ENCODE measurements around the gene TMEM8B. TPM values are rescaled to one million over a fixed set of nuclear protein-coding genes. Genes with fewer than 3 reads are reported as not detected.
"Not testable (repeated sequence)": the region's sequence is repeated elsewhere in the genome, so short reads cannot be mapped to it uniquely, and the experiment has no call there.

TMEM8B gene
- total RNA-seq, 2 donors from 2014 or later: 15.1 to 17.6 TPM

DNA sequence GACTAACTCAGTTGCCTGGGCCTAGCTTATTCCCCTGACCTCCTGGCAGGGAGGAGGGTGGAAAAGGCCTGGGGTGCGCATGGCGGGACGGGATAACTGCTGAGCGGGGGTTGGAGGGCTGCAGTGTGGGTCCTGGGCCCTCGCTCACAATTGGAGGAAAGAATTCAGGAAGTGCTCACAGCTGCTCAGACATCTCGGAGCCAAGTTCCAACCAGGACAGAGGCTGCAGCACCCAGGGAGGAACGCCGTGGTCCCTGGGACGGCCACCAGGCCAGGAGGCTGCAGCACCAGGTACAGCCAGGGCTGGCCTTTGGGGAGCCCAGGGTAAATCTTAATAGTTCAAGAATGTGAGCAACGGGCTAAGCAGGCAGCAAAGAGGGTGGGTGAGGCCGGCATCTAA lies 80.2 kb downstream of the TMEM8B start, which contains the start of gene SPAAR:
Gene SPAAR (plus strand): TSS at position 217 of the 400 bp plus-strand sequence. CDS start 974 bp downstream, outside the sequence.
- TF ChIP-seq, protein P1, sequence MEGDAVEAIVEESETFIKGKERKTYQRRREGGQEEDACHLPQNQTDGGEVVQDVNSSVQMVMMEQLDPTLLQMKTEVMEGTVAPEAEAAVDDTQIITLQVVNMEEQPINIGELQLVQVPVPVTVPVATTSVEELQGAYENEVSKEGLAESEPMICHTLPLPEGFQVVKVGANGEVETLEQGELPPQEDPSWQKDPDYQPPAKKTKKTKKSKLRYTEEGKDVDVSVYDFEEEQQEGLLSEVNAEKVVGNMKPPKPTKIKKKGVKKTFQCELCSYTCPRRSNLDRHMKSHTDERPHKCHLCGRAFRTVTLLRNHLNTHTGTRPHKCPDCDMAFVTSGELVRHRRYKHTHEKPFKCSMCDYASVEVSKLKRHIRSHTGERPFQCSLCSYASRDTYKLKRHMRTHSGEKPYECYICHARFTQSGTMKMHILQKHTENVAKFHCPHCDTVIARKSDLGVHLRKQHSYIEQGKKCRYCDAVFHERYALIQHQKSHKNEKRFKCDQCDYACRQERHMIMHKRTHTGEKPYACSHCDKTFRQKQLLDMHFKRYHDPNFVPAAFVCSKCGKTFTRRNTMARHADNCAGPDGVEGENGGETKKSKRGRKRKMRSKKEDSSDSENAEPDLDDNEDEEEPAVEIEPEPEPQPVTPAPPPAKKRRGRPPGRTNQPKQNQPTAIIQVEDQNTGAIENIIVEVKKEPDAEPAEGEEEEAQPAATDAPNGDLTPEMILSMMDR (IDR thresholded peaks at IDR 0.05): no peak
- H3K4me3 ChIP-seq: no peak within 1 kb of the TSS
- H3K27me3 ChIP-seq: no peaks in the 10 kb centered on the region
- no peak for DNase-seq
- H3K9me3 ChIP-seq: no peaks in the 10 kb centered on the region
- H3K36me3 ChIP-seq: no peaks in the 10 kb centered on the region
- peaks cover 50% of the 10 kb centered on the region for H3K4me1 ChIP-seq
- peak within 1 kb of the TSS; percentile 94 for H3K27ac ChIP-seq
- H3K9ac ChIP-seq (ENCODE audit: low read depth in 2 of 2, low read length in 2 of 2): peak within 1 kb of the TSS; percentile 51 to 83
- intact Hi-C loops (cut with DNase I): no loop called here

DNA sequence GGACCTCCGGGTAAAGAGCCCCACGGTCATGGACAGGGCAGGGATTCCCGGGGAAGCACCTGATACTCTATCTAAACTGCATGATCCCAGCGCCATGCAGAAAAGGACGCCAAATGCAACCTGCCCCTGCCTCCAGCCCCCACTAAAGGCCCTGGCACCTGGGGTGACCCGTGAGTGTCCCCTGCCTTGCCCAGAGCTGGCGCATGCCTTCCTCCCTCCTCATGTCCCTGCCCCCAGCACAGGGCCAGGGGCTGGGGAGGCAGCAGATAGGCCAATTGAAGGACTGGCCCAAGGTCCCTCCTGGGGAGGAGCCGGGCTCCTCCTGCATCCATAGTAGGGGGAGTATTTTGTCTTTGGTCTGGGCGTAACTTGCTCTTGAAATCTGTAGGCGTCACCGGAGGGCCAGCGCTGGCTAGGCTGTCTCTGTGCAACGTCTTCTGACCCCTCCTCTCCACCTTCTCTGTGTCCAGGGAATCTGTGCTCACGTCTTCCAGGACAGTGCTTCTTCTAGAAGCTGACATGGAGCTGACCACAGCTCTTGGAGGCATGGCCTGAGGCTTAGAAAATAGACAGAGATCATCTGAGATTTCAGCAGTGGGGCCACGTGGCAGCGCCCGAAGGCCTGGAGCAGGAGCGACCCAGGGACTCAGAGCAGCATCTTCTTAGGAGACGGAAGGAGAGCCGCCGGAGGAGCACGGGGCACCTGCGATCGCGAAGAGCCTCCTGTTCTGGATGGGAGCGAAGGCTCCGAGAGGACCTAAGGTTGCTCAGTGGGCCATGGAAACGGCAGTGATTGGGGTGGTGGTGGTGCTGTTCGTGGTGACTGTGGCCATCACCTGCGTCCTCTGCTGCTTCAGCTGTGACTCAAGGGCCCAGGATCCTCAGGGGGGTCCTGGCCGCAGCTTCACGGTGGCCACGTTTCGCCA lies 80.9 kb downstream of the TMEM8B start:
- Histone ChIP-seq H3K4me1 (peaks cover 45% of the 10 kb centered on the region), H3K27ac (peak overlapping the region; percentile 94), H3K27me3 (no peaks in the 10 kb centered on the region), H3K9me3 (no peaks in the 10 kb centered on the region), H3K4me3 (no peak overlapping the region), H3K9ac (ENCODE audit: low read depth in 2 of 2, low read length in 2 of 2) (peak overlapping the region; percentile 51 to 83), H3K36me3 (no peaks in the 10 kb centered on the region)
- TF ChIP-seq, protein P1 (IDR thresholded peaks at IDR 0.05): no peak
- intact Hi-C loops (cut with DNase I): no loop called here
- no peak for DNase-seq

DNA sequence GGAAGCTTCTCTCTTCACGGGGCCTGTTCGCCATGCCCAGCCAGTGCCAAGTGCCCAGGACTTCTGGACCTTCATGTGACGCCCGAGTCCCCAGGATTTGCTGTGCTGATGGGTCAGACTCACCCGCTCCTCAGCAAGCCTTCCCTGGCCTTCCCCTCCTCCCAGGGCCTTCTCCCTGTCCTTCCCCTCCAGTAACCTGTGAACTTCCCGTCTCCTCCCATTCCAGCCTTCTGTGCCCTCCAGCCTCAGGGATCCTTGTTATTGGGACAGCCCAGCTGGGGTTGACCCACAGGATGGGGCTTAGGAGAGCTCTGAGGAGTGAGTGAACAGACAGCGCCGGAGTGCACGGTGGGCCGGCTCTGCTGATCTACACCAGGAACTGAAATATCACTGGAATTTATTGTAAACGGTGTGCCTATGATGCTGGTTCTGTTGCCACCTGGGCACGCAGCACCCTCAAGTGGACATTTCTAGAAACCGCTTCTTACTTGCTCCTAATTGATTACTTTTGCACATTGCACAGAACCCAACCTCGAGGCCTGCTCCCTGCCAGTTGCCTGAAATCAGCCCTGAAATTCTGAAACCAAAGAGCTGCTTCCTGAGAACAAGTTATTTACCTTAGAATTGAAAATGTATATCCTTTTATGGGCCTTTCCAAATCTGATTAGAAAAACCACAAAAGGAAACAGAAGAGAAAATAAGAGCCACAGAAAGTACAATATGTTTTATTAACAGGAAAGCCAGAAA lies 81.8 kb downstream of the TMEM8B start:
- peak; percentile 80 for DNase-seq
- Histone ChIP-seq H3K36me3 (no peaks in the 10 kb centered on the region), H3K4me3 (no peak overlapping the region), H3K27me3 (no peaks in the 10 kb centered on the region), H3K9me3 (no peaks in the 10 kb centered on the region), H3K4me1 (peaks cover 44% of the 10 kb centered on the region), H3K27ac (peak overlapping the region; percentile 94), H3K9ac (ENCODE audit: low read depth in 2 of 2, low read length in 2 of 2) (peak overlapping the region; percentile 51 to 83)
- TF ChIP-seq, protein P1 (IDR thresholded peaks at IDR 0.05): peak; percentile 47
- intact Hi-C loops (cut with DNase I): no loop called here

DNA sequence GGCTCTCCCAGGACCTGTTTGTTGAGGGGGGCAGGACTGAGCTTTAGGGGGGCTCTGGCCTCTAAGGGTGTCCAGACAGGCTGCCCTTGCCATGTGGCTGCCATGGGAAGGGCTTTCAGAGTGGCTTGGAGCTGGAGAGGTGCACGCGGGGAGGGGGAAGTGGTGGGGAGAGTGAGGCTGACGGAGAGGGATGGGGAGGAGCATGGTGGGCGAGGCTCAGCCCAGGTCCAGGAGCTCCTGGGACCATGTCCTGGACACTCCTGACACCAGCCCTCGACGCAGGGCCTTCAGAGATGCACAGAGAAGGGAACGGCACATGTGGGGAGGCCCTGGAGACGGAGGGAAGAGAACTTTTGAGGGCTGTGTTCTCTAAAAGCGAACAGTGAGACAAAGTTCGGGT lies 82.7 kb downstream of the TMEM8B start:
- no peaks in the 10 kb centered on the region for H3K36me3 ChIP-seq
- peak overlapping the region in 1 of 2 donors; percentile 65 for H3K9ac ChIP-seq (ENCODE audit: low read depth in 2 of 2, low read length in 2 of 2)
- H3K4me3 ChIP-seq: no peak overlapping the region
- no peak for DNase-seq
- no peak overlapping the region for H3K27ac ChIP-seq
- H3K27me3 ChIP-seq: no peaks in the 10 kb centered on the region
- TF ChIP-seq, protein P1 (IDR thresholded peaks at IDR 0.05): no peak
- intact Hi-C loops (cut with DNase I): no loop called here
- peaks cover 42% of the 10 kb centered on the region for H3K4me1 ChIP-seq
- H3K9me3 ChIP-seq: no peaks in the 10 kb centered on the region

DNA sequence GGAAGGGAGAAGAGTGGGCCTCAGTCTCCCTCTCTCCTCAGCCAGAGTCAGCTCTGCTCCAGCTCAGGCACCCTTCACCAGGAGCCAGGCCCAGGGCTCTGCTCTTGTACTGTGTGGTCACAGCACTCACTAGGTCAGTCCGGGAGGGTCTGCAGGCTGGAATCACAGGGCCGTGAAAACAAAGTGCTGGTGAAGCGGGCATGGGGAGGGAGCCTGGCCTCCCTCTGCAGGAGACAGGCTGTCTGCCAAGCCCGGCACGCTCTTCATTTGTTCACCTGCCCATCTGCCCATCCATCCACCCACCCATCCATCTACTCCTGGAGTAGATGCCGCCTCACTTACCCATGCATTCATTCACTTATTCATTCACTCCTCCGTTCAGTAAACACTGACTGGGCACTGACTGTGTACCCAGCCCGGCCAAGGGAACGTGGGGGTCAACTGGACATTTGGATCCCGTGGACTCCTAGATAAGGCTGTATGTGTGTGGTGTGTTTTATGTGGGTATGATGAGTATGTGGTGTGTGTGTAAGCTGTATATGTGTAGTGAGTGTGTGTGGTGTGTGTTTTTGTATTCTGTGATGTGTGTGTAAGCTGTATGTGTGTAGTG lies 83.9 kb downstream of the TMEM8B start:
- Histone ChIP-seq H3K4me1 (peaks cover 40% of the 10 kb centered on the region), H3K4me3 (no peak overlapping the region), H3K9ac (ENCODE audit: low read depth in 2 of 2, low read length in 2 of 2) (no peak overlapping the region), H3K9me3 (no peaks in the 10 kb centered on the region), H3K27me3 (no peaks in the 10 kb centered on the region), H3K36me3 (no peaks in the 10 kb centered on the region), H3K27ac (no peak overlapping the region)
- TF ChIP-seq, protein P1 (IDR thresholded peaks at IDR 0.05): no peak
- no peak for DNase-seq
- intact Hi-C loops (cut with DNase I): no loop called here

DNA sequence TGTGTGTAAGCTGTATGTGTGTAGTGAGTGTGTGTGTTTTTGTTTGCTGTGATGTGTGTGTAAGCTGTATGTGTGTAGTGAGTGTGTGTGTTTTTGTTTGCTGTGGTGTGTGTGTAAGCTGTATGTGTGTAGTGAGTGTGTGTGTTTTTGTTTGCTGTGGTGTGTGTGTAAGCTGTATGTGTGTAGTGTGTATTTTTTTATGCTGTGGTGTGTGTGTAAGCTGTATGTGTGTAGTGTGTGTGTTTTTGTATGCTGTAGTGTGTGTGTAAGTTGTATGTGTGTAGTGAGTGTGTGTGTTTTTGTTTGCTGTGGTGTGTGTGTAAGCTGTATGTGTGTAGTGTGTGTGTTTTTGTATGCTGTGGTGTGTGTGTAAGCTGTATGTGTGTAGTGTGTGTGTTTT lies 84.4 kb downstream of the TMEM8B start:
- H3K27ac ChIP-seq; H3K4me3 ChIP-seq; H3K9me3 ChIP-seq; H3K27me3 ChIP-seq; H3K36me3 ChIP-seq; intact Hi-C loops (cut with DNase I); H3K9ac ChIP-seq (ENCODE audit: low read depth in 2 of 2, low read length in 2 of 2); DNase-seq: not testable (repeated sequence)
- peaks cover 38% of the 10 kb centered on the region for H3K4me1 ChIP-seq

All from colonic mucosa (tissue), 4 donors.